Measurements from ENCODE around the gene SPECC1L. TPM values are rescaled to one million over a fixed set of nuclear protein-coding genes. Genes with fewer than 3 reads are reported as not detected.
"Not testable (repeated sequence)": the region's sequence is repeated elsewhere in the genome, so short reads cannot be mapped to it uniquely, and the experiment has no call there.

SPECC1L gene
- 13.9 and 22.4 TPM in 2 replicates for total RNA-seq (2014; rRNA removed; shearing (Covaris generic))

GRCh38 chr22:24270556-24271385 is at the start of gene SPECC1L:
SPECC1L (plus strand) TSS chr22:24270831; CDS start chr22:24302232, 31,401 bp downstream.
- DNase-seq (ENCODE audit: low read depth), result peak; percentile 82

- no peak for DNase-seq (ENCODE audit: low read depth)
Observed at GRCh38 chr22:24224468-24224867, 46.2 kb upstream of the SPECC1L start.

- DNase-seq (ENCODE audit: low read depth), result no peak
Observed at GRCh38 chr22:24225044-24225601, 45.5 kb upstream of the SPECC1L start.

- DNase-seq (ENCODE audit: low read depth), result no peak
Observed at GRCh38 chr22:24225951-24226350, 44.7 kb upstream of the SPECC1L start.

GRCh38 chr22:24230911-24231656 is 39.5 kb upstream of the SPECC1L start:
- DNase-seq (ENCODE audit: low read depth), result no peak

- DNase-seq (ENCODE audit: low read depth), result no peak
Observed at GRCh38 chr22:24231706-24232105, 38.9 kb upstream of the SPECC1L start.

- no peak for DNase-seq (ENCODE audit: low read depth)
Observed at GRCh38 chr22:24232124-24232523, 38.5 kb upstream of the SPECC1L start.

GRCh38 chr22:24232725-24233124 is 37.9 kb upstream of the SPECC1L start:
- DNase-seq (ENCODE audit: low read depth), result no peak

GRCh38 chr22:24233235-24233634 is 37.4 kb upstream of the SPECC1L start:
- no peak for DNase-seq (ENCODE audit: low read depth)

- no peak for DNase-seq (ENCODE audit: low read depth)
Observed at GRCh38 chr22:24233816-24234215, 36.8 kb upstream of the SPECC1L start.

- no peak for DNase-seq (ENCODE audit: low read depth)
Observed at GRCh38 chr22:24235315-24235714, 35.3 kb upstream of the SPECC1L start.

GRCh38 chr22:24236656-24237055 is 34.0 kb upstream of the SPECC1L start:
- DNase-seq (ENCODE audit: low read depth), result no peak

GRCh38 chr22:24238101-24238694 is 32.4 kb upstream of the SPECC1L start:
- DNase-seq (ENCODE audit: low read depth), result peak; percentile 15

- no peak for DNase-seq (ENCODE audit: low read depth)
Observed at GRCh38 chr22:24240381-24240780, 30.2 kb upstream of the SPECC1L start.

- not testable (repeated sequence) for DNase-seq (ENCODE audit: low read depth)
Observed at GRCh38 chr22:24240985-24241692, 29.5 kb upstream of the SPECC1L start.

- not testable (repeated sequence) for DNase-seq (ENCODE audit: low read depth)
Observed at GRCh38 chr22:24243417-24243816, 27.2 kb upstream of the SPECC1L start.

- DNase-seq (ENCODE audit: low read depth), result no peak
Observed at GRCh38 chr22:24244144-24244787, 26.4 kb upstream of the SPECC1L start.

GRCh38 chr22:24245030-24245431 is 25.6 kb upstream of the SPECC1L start, which contains the start of gene GGT5:
GGT5 (minus strand) TSS chr22:24245082; CDS start chr22:24244725, 357 bp downstream.
- not testable (repeated sequence) for DNase-seq (ENCODE audit: low read depth)

- not testable (repeated sequence) for DNase-seq (ENCODE audit: low read depth)
Observed at GRCh38 chr22:24245584-24246561, 24.8 kb upstream of the SPECC1L start.

Data from M059J (cell line).